Lung (tissue), 12 donors: ENCODE data around the gene STARD7. TPM values are rescaled to one million over a fixed set of nuclear protein-coding genes. Genes with fewer than 3 reads are reported as not detected.

Experiments used
- ATAC-seq: fragments of 200-7000 bp; cut with Tn5 transposase; one replicate; pipeline ENCODE4 v1.9.1; 2020; ENCODE audit warnings: moderate number of reproducible peaks; ENCODE audit not compliant: insufficient read depth, low FRiP score
- DNase-seq, 3 donors: peaks; one replicate each; pipeline ENCODE4 v3.0.0-alpha.2; 2013 to 2017
- H3K27ac ChIP-seq, 2 donors: one replicate each; pipeline ENCODE4 v1.5.1; 2013; ENCODE audit warnings: mild to moderate bottlenecking in 2 of 2, moderate library complexity in 2 of 2, control low read depth in 1 of 2, inconsistent platforms in 1 of 2, low read depth in 1 of 2, low read length in 1 of 2
- H3K27me3 ChIP-seq, 3 donors: one replicate each; pipeline ENCODE4 v1.5.1; 2013; ENCODE audit warnings: low read length in 2 of 3; ENCODE audit not compliant: control insufficient read depth in 3 of 3, insufficient read depth in 3 of 3
- H3K36me3 ChIP-seq, 4 donors: one replicate each; pipeline ENCODE4 v1.5.1; 2013; ENCODE audit warnings: low read length in 4 of 4, mild to moderate bottlenecking in 1 of 4, moderate library complexity in 1 of 4; ENCODE audit not compliant: control insufficient read depth in 4 of 4, insufficient read depth in 4 of 4
- H3K4me1 ChIP-seq, 5 donors: one replicate each; pipeline ENCODE4 v1.5.1; 2013; ENCODE audit warnings: low read length in 5 of 5, mild to moderate bottlenecking in 2 of 5, moderate library complexity in 1 of 5; ENCODE audit not compliant: control insufficient read depth in 5 of 5, insufficient read depth in 5 of 5
- H3K4me3 ChIP-seq: one replicate; pipeline ENCODE4 v1.5.1; 2013; ENCODE audit warnings: mild to moderate bottlenecking, control low read depth, moderate library complexity
- H3K9ac ChIP-seq, 2 donors: one replicate each; pipeline ENCODE4 v1.5.1; 2013; ENCODE audit warnings: low read length in 2 of 2, control low read depth in 1 of 2; ENCODE audit not compliant: insufficient read depth in 1 of 2
- H3K9me3 ChIP-seq, 4 donors: one replicate each; pipeline ENCODE4 v1.5.1; 2013; ENCODE audit warnings: low read length in 3 of 4, mild to moderate bottlenecking in 1 of 4, moderate library complexity in 1 of 4; ENCODE audit not compliant: control insufficient read depth in 4 of 4, insufficient read depth in 3 of 4
- CTCF ChIP-seq: IDR thresholded peaks from 2 replicates; pipeline ENCODE4 v1.5.1; 2012; ENCODE audit warnings: mild to moderate bottlenecking; ENCODE audit errors: control extremely low read depth, extremely low read depth
- WGBS, 2 donors: extraction: QIAGEN DNeasy Blood & Tissue Kit; methylation state at CpG; one replicate each; pipeline ENCODE4 v1.1.7; 2013; 5-methylcytosine and 5-hydroxymethylcytosine counted together
- polyA plus RNA-seq, 2 donors: library from polyadenylated mRNA; stranded (reverse); fragments of 200-250 nt; gene quantifications; one replicate each; pipeline ENCODE4 v1.2.1, GENCODE V29; 2013
- total RNA-seq, 2 donors: library from RNA; depleted of rRNA in 1 of 2; stranded (reverse); fragments of >200 nt in 1 of 2; gene quantifications; one replicate each; pipeline ENCODE4 v1.2.1, GENCODE V29; 2014 to 2021
- donor health status: control.
- donor health status: control.
- donor health status: Bipolar disorder and iron deficiency.
- donor health status: healthy.
- donor health status: DM: yes; HTN: yes; CAD: no.

STARD7 gene
- total and polyA plus RNA-seq, 4 donors: 52.2 to 141 (median 92.9) TPM

- no peak for TF ChIP-seq CTCF
- Histone ChIP-seq H3K4me1 (no peaks in the 10 kb centered on the region), H3K27me3 (no peaks in the 10 kb centered on the region), H3K4me3 (no peak overlapping the region), H3K36me3 (no peaks in the 10 kb centered on the region), H3K9ac (no peak overlapping the region), H3K27ac (no peak overlapping the region), H3K9me3 (no peaks in the 10 kb centered on the region)
- ATAC-seq: no peak
- no peak for DNase-seq
- WGBS, 2 donors: 84 to 95% methylated on average over 5 of the region's 5 CpGs
These were observed 73.0 kb downstream of the STARD7 start for GRCh38 chr2:96135621-96136020.

- no peak overlapping the region for H3K27ac ChIP-seq
- ATAC-seq (no peak), DNase-seq (no peak)
- no peaks in the 10 kb centered on the region for H3K27me3 ChIP-seq
- H3K9ac ChIP-seq: no peak overlapping the region
- H3K4me1 ChIP-seq: no peaks in the 10 kb centered on the region
- H3K4me3 ChIP-seq: no peak overlapping the region
- no peaks in the 10 kb centered on the region for H3K9me3 ChIP-seq
- no peak for TF ChIP-seq CTCF
- no peaks in the 10 kb centered on the region for H3K36me3 ChIP-seq
- WGBS, 2 donors: 80 to 82% methylated on average over 9 of the region's 9 CpGs
These were observed 73.5 kb downstream of the STARD7 start for GRCh38 chr2:96135171-96135570.

Other genes starting within 250 kb of the STARD7 start
- gene ANKRD36C, start 217.0 kb downstream of the STARD7 start, total RNA-seq: 100 to 1,000 TPM in 1 of 2 donors, 10 to 100 TPM in 1; 23.2 to 114 TPM
- gene ANKRD36C, start 217.0 kb downstream of the STARD7 start, polyA plus RNA-seq: 1 to 10 TPM; 2.6 to 5.5 TPM
- 1 to 10 TPM; 1.2 to 4.4 TPM for gene GPAT2, start 173.9 kb downstream of the STARD7 start, total RNA-seq
- gene GPAT2, start 173.9 kb downstream of the STARD7 start, polyA plus RNA-seq: 1 to 10 TPM; 5.2 to 6.2 TPM
- gene ADRA2B, start 92.3 kb downstream of the STARD7 start, total RNA-seq: under 1 TPM; 0.21 to 0.88 TPM
- under 1 TPM; 0.25 to 0.31 TPM for gene ADRA2B, start 92.3 kb downstream of the STARD7 start, polyA plus RNA-seq
- gene ASTL, start 70.3 kb downstream of the STARD7 start, total RNA-seq: not detected
- under 1 TPM; 0.14 to 0.34 TPM for gene ASTL, start 70.3 kb downstream of the STARD7 start, polyA plus RNA-seq
- gene DUSP2, start 63.4 kb downstream of the STARD7 start, total RNA-seq: 1 to 10 TPM; 4.4 to 7.3 TPM
- 10 to 100 TPM in 1 of 2 donors, 1 to 10 TPM in 1; 3.5 to 33.6 TPM for gene DUSP2, start 63.4 kb downstream of the STARD7 start, polyA plus RNA-seq
- gene TMEM127, start 57.2 kb upstream of the STARD7 start, total RNA-seq: 10 to 100 TPM; 30.6 to 67.2 TPM
- 10 to 100 TPM; 15.3 to 45.5 TPM for gene TMEM127, start 57.2 kb upstream of the STARD7 start, polyA plus RNA-seq
- 10 to 100 TPM; 74.2 to 74.3 TPM for gene CIAO1, start 57.4 kb upstream of the STARD7 start, total RNA-seq
- gene CIAO1, start 57.4 kb upstream of the STARD7 start, polyA plus RNA-seq: 10 to 100 TPM; 27.9 to 67.7 TPM
- 100 to 1,000 TPM; 102 to 106 TPM for gene SNRNP200, start 96.7 kb upstream of the STARD7 start, total RNA-seq
- 10 to 100 TPM; 65.9 to 74.1 TPM for gene SNRNP200, start 96.7 kb upstream of the STARD7 start, polyA plus RNA-seq
- 1 to 10 TPM; 1.9 to 2.2 TPM for gene ITPRIPL1, start 116.5 kb upstream of the STARD7 start, total RNA-seq
- 1 to 10 TPM in 1 of 2 donors, under 1 TPM in 1; 0.33 to 1.1 TPM for gene ITPRIPL1, start 116.5 kb upstream of the STARD7 start, polyA plus RNA-seq
- 1 to 10 TPM; 1.1 to 4.0 TPM for gene NCAPH, start 126.9 kb upstream of the STARD7 start, total RNA-seq
- gene NCAPH, start 126.9 kb upstream of the STARD7 start, polyA plus RNA-seq: 1 to 10 TPM; 2.0 to 2.1 TPM